Stimulated activated CD4-positive, alpha-beta T cell treated with anti-CD3 and anti-CD28 coated beads, TNF-alpha, amount 100 ng/mL, for 48 hours (primary cell): Measurements from ENCODE around the gene CYBA.

Source experiments
- DNase-seq, 3 donors: peaks; one replicate each; pipeline ENCODE4 v3.0.0-alpha.2; 2020; ENCODE audit warnings: low read depth in 3 of 3

Gene CYBA

DNA sequence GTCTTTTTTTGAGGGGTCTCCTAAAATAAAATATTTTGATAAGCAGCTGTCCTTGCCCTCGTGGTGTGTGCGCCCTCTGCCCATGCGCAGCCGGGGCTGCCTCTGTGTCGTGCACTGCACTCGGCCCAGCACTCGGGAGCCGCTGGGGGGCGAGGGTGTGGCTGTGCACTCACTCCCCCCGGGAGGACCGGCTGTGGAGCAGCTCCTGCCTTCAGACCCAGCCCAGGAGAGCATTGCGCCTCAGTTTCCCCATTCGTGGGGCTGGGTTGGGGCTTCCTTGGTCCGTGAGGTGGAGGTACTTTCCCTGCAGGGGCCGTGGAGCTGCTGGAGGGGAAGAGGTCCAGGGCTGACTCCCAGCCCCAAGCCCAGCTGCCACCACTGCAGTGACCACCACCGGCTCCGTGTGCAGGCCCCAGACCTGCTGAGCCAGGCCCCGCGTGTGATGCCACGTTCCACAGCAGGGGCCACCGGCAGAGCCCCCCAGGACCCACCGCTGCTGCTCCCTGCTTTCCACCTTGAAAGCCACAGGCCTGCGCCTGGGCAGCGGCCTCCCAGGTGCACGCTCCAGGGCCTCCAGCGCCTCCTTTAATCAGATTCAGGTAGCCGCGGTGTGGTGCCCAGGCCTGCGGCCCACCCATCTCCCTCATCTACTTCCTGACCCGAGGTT lies 18.8 kb downstream of the CYBA start:
- DNase-seq = no peak

DNA sequence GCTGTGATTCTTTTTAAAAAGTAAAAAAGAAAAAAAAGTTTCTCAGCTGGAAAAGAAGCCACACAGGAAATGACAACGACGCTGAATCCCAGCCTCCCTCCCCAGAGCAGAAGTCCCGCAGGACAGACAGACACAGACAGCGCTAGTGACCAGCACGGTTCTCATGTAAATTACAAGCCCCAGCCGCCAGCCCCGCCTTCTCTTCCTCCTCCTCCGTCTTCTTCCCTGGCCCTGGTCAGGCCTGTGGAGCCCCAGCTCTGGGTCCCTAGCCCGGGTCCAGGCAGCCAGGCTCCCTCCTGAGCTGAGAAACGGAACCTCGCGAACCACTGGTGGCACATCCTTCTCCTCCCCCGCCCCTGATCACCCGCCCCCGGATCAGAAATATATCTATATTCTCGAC lies 19.5 kb downstream of the CYBA start:
- DNase-seq = no peak

- no peak for DNase-seq
Measured at GRCh38 chr16:88630941-88631340, 19.9 kb downstream of the CYBA start.

GRCh38 chr16:88630433-88630832 lies 20.4 kb downstream of the CYBA start:
- no peak for DNase-seq

DNA sequence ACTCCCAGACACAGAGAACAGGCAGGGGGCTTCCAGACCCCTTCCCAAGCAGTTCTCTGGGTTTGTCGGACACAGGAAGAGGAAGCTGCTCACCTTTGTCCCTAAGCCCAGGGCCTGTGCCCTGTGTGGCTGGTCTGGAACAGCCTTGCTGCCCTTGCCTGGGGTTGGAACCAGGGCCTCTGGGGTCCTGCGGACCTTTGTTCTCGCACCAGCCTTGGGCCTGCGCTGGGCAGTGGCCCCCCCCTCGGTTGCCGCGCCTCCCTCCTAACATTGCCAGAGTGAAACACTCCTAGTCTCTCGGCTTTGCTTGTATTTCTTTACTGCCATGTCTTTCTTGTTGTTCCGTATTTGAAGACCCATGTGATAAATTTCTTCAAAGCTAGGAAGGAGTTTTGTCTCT lies 21.0 kb downstream of the CYBA start:
- no peak for DNase-seq

GRCh38 chr16:88628512-88628974 lies 22.3 kb downstream of the CYBA start:
- no peak for DNase-seq

- DNase-seq = no peak
Measured at GRCh38 chr16:88627531-88628411, 23.1 kb downstream of the CYBA start.

DNA sequence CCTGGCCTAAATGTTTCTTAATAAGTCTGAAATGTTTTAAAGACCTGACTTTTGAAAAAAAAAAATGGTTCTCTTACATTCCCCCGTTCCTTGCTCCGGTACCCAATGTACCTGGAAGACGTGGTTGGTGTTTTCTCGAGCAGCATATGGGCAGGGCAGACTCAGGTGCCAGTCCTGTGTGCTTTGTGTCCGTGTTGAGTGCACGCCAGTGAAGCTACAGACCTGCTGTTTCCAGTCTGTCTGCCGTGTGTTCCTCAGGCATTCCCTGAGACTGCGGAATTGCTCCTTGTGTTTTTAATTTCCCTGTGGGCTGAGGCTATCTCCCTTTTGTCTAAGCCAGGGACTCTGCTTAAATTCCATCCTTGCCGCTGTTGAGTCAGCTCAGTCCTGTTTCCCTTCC lies 24.2 kb downstream of the CYBA start:
- no peak for DNase-seq

DNA sequence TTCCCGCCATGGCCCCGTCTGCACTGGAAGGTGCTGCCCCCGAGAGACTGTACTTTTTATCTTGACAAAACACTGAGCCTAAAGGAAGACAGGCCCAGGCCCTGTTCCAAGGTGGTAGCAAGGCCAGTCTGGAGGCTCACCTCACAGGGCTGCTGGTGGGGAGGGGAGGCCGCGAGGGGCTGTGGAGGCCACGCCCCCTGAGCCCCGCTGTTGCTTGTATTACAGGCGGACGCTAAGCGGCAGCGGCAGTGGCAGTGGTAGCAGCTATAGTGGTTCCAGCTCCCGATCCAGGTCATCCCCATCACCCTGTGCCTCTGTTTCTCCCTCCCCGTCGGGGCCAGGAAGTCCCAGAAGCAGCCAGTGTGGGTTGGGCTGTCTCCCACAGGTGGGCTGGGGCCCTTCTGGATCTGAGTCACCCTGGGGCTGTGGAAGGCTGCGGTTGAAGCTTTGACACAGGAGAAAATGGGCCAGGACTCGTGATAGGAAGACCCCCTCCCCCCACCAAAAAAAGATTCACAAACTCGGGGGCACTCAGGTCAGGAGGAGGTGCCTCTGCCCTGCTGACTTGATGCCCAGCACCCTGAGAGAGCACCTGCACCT lies 25.8 kb downstream of the CYBA start:
- no peak for DNase-seq

DNA sequence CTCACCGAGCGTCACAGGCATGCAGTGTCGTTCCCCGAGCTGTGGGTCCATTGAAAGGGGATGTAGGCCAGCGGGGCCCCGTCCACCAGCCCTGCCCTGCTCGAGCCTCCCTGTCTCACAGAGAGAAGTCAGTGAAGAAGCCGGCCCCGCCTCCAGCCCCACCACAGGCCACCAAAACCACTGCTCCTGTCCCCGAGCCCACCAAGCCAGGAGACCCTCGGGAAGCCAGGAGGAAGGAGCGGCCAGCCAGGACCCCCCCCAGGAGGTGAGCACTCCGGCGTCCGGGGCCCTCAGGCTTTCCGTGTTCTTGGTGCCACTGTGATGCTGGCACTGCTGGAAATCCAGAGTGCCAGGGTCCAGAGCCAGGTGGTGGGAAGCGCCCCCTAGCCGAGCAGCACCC lies 26.4 kb downstream of the CYBA start:
- DNase-seq = no peak

- DNase-seq = no peak
Measured at GRCh38 chr16:88623858-88624257, 27.0 kb downstream of the CYBA start.

GRCh38 chr16:88622866-88623265 lies 28.0 kb downstream of the CYBA start:
- no peak for DNase-seq

- DNase-seq = no peak
Measured at GRCh38 chr16:88622125-88622524, 28.7 kb downstream of the CYBA start.

DNA sequence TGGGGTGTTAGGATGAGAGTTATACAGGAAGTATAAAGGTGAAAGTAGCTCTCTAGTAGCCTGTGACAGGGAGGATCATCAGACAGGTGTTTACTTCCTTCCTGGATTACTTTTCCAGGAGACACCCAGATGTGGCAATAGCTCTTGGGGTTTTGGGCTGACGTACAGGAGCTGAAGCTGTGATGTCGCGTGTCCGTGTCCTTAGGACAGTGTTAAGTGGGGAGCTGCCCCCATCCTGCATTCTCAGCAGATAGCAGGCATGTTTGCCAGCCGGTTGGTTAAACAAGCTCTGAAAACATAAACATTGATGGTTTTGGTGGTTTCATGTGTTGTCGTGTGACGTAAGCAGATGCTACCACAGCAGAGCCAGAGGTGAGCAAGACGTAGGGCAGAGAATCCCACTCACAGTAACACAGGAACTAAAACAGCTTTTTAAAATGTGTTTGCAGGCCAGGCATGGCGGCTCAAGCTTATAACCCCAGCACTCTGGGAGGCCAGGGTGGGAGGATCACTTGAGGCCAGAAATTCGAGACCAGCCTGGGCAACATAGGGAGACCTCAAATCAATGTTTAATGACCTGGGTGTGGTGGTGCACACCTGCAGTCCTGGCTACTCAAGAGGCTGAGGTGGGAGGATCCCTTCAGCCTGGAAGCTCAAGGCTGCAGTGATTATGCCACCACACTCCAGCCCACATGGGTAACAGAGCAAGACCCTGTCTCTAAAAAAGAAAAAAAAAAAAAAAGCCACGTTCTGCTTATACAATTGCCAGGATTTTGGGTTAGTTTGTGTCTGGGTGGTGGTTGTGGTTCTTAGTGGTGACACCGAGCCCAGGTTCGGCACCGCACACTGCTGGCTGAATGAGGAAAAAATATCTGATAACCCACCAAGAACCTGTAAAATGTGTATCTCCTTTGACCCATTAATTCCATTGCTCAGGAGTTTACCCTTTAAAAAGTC lies 30.7 kb downstream of the CYBA start:
- DNase-seq = no peak

DNA sequence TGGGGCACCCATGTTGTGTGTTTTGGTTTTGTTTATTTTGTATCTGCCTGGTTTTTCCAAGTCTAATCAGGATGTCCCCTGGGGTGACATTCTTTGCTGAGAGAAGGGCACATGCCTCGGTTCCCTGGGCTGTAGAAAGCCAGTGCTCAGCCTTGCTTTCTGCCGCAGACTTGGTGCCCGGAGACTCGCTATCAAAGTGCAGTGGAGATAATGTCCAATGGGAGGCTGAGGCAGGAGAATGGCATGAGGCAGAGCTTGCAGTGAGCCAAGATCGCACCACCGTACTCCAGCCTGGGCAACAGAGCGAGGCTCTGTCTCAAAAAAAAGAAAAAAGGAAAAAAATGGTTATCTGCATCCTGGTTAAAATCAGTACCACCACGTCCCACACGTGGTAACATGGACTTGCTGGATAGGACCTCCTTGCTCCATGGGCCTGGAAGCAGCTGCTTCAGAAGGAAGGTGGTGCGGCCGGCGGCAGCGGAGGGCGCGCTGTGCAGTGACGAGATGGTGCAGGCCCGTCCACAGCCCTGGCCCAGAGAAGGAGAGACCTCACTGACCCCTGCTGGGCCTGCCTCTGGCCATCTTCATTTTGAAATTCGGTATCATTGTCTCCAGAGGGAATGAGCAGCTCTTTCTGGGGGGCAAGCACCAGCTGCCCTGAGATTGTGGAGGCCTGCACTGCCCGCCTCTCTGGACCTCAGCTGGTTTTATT lies 31.7 kb downstream of the CYBA start:
- DNase-seq = no peak

GRCh38 chr16:88618182-88618955 lies 32.5 kb downstream of the CYBA start:
- DNase-seq = no peak

DNA sequence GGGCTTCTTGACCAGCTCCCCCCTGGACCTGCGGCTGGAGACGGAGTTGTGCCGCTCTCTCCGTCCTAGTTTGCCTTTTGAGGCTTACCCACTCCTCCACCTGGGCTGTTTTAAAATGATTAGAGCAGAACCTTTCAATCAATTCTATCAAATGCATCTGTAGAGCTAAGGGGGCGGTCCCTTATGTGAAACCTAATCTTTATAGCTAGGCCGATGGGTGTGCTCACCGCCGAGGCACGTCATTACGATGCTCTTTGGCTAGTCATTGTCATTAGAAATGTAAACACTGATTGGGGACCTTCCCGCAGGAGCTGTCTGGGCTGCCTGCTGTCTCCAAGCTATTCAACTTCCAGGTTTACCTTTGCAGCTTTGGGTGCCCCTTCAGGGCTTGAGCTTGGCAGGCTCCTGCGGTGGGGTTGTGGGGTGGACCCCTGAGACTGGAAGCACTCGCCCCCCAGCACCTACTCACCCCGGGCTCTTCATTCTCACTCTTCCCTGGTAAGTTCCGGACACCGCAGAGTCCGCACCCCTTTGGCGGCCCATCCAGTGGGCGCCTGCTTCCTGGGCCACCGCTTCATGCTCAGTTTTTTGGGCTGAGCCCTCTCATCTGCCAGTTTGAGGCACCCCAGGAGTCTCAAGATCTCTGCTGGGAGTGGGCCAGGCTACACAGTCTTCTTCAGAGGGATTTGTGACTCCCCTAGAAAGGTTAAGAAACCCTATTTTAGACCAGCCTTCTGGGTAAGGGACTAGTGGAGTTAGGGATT lies 33.4 kb downstream of the CYBA start:
- DNase-seq = no peak

GRCh38 chr16:88616736-88617135 lies 34.1 kb downstream of the CYBA start:
- no peak for DNase-seq

GRCh38 chr16:88616320-88616719 lies 34.5 kb downstream of the CYBA start:
- no peak for DNase-seq
